ENCODE measurements around the gene RAB40B. TPM values are rescaled to one million over a fixed set of nuclear protein-coding genes. Genes with fewer than 3 reads are reported as not detected.

Gene RAB40B
- total RNA-seq, 2 experiments from 2014 or later = 21.4 to 22.1 TPM

DNA sequence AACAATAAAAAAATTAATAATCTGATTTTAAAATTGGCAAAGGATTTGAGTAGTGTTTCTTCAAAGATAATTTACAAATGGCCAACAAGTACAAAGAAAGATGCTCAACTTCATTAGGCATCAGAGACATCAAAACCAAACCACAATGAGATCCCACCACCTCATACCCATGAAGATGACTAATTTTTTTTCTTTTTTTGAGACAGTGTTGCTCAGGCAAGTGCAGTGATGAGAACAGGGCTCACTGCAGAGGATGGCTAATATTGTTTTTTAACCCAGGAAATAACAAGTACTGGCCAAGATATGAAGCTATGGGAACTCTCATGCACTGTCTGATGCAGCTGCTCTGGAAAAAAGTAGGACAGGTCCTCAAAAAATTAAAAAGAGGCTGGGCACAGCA is 65.2 kb downstream of the RAB40B start:
- Histone ChIP-seq H3K36me3 (ENCODE audit: insufficient read depth, low read length) (peaks cover 89% of the 10 kb centered on the region), H3K4me1 (ENCODE audit: insufficient read depth, low read length, poor library complexity, severe bottlenecking) (no peaks in the 10 kb centered on the region), H3K79me2 (ENCODE audit: insufficient read depth, low read depth, low read length) (peaks cover 72% of the 10 kb centered on the region), H3K27ac (ENCODE audit: low read depth, low read length, poor library complexity, severe bottlenecking) (no peak overlapping the region), H4K20me1 (ENCODE audit: insufficient read depth, low read length) (0 out of 2 replicates have a peak, but pooled peaks cover 4% of the 10 kb centered on the region), H3K9me2 (ENCODE audit: insufficient read depth, low read length) (no peaks in the 10 kb centered on the region), H3K4me2 (ENCODE audit: low read length) (no peak overlapping the region), H2AFZ (ENCODE audit: low read length) (no peak overlapping the region), H3K9me3 (ENCODE audit: low read length) (no peaks in the 10 kb centered on the region), H3K4me3 (ENCODE audit: low read depth, low read length, poor library complexity, severe bottlenecking) (no peak overlapping the region)
- ChIA-PET POLR2A (interaction anchor here (1.1 kb wide), 1 partner anchor 11 kb away, joined by 3 read pairs; no protein-coding TSS in a partner anchor), CTCF (ENCODE audit: unreplicated experiment) (no interaction called here)
- BruUV-seq (replicated peaks) = no TSS peak
- TF ChIP-seq, protein P1, sequence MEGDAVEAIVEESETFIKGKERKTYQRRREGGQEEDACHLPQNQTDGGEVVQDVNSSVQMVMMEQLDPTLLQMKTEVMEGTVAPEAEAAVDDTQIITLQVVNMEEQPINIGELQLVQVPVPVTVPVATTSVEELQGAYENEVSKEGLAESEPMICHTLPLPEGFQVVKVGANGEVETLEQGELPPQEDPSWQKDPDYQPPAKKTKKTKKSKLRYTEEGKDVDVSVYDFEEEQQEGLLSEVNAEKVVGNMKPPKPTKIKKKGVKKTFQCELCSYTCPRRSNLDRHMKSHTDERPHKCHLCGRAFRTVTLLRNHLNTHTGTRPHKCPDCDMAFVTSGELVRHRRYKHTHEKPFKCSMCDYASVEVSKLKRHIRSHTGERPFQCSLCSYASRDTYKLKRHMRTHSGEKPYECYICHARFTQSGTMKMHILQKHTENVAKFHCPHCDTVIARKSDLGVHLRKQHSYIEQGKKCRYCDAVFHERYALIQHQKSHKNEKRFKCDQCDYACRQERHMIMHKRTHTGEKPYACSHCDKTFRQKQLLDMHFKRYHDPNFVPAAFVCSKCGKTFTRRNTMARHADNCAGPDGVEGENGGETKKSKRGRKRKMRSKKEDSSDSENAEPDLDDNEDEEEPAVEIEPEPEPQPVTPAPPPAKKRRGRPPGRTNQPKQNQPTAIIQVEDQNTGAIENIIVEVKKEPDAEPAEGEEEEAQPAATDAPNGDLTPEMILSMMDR (conservative IDR thresholded peaks at IDR 0.05; ENCODE audit: low read length) = no peak
- no peak for TF ChIP-seq EZH2phosphoT487 (IDR thresholded peaks at IDR 0.05; ENCODE audit: borderline replicate concordance, low read depth, low read length)
- intact Hi-C loops (cut with micrococcal nuclease; ENCODE audit: unreplicated experiment) = no loop called here
- DNase-seq (ENCODE audit: low spot score) = no peak

DNA sequence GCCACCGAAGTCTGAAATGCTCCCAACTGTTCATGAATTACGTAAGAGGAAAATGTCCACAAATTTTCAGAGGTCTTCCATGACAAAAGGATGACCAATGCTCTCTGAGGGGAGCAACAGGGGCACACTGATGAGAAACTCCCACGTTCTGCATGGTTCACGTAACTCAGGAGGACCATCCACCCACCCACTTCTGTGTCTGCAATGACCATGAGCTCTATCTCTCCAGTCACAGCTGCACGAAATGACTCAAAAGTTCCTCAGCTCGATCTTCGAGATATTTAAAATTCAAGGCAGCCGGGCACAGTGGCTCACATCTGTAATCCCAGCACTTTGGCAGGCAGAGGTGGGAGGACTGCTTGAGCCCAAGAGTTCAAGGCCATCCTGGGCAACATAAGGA is 66.0 kb downstream of the RAB40B start:
- POLR2A ChIA-PET = interaction anchor here (0.6 to 1.1 kb wide), 2 partner anchors 10 to 29 kb away, joined by 3 read pairs; no protein-coding TSS in a partner anchor
- H3K27ac ChIP-seq (ENCODE audit: low read depth, low read length, poor library complexity, severe bottlenecking) = no peak overlapping the region
- no TSS peak for BruUV-seq (replicated peaks)
- CTCF ChIA-PET (ENCODE audit: unreplicated experiment) = no interaction called here
- no peak for TF ChIP-seq EZH2phosphoT487 (IDR thresholded peaks at IDR 0.05; ENCODE audit: borderline replicate concordance, low read depth, low read length)
- TF ChIP-seq, protein P1 (conservative IDR thresholded peaks at IDR 0.05; ENCODE audit: low read length) = no peak
- H3K4me2 ChIP-seq (ENCODE audit: low read length) = no peak overlapping the region
- H3K4me1 ChIP-seq (ENCODE audit: insufficient read depth, low read length, poor library complexity, severe bottlenecking) = no peaks in the 10 kb centered on the region
- H4K20me1 ChIP-seq (ENCODE audit: insufficient read depth, low read length) = 0 out of 2 replicates have a peak, but pooled peaks cover 4% of the 10 kb centered on the region
- no peak for DNase-seq (ENCODE audit: low spot score)
- intact Hi-C loops (cut with micrococcal nuclease; ENCODE audit: unreplicated experiment) = no loop called here
- peaks cover 90% of the 10 kb centered on the region for H3K36me3 ChIP-seq (ENCODE audit: insufficient read depth, low read length)
- no peaks in the 10 kb centered on the region for H3K9me3 ChIP-seq (ENCODE audit: low read length)
- H2AFZ ChIP-seq (ENCODE audit: low read length) = no peak overlapping the region
- H3K79me2 ChIP-seq (ENCODE audit: insufficient read depth, low read depth, low read length) = peaks cover 65% of the 10 kb centered on the region
- no peaks in the 10 kb centered on the region for H3K9me2 ChIP-seq (ENCODE audit: insufficient read depth, low read length)
- no peak overlapping the region for H3K4me3 ChIP-seq (ENCODE audit: low read depth, low read length, poor library complexity, severe bottlenecking)

DNA sequence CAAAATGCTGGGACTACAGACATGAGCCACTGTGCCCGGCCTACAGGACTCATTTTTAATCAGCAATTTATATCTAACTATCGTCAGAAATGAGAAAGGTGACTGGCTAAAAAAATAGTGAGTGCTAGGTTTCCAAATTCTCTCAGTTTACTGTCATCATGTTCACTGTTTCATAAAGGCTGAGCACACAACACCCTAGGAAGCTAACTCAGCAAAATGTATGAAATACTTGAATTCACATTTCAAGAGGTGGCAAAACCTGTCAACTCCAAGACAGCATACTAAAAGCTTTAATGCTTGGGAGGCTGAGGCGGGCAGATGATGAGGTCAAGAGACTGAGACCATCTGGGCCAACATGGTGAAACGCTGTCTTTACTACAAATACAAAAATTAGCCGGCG is 67.0 kb downstream of the RAB40B start:
- no TSS peak for BruUV-seq (replicated peaks)
- no peak overlapping the region for H3K4me3 ChIP-seq (ENCODE audit: low read depth, low read length, poor library complexity, severe bottlenecking)
- no peaks in the 10 kb centered on the region for H3K4me1 ChIP-seq (ENCODE audit: insufficient read depth, low read length, poor library complexity, severe bottlenecking)
- 0 out of 2 replicates have a peak, but pooled peaks cover 4% of the 10 kb centered on the region for H4K20me1 ChIP-seq (ENCODE audit: insufficient read depth, low read length)
- H2AFZ ChIP-seq (ENCODE audit: low read length) = no peak overlapping the region
- H3K79me2 ChIP-seq (ENCODE audit: insufficient read depth, low read depth, low read length) = peaks cover 56% of the 10 kb centered on the region
- ChIA-PET POLR2A (interaction anchor here (0.6 kb wide), 2 partner anchors 34 to 98 kb away, joined by 4 to 5 read pairs; no protein-coding TSS in a partner anchor), CTCF (ENCODE audit: unreplicated experiment) (no interaction called here)
- no peak overlapping the region for H3K4me2 ChIP-seq (ENCODE audit: low read length)
- intact Hi-C loops (cut with micrococcal nuclease; ENCODE audit: unreplicated experiment) = no loop called here
- TF ChIP-seq, protein P1 (conservative IDR thresholded peaks at IDR 0.05; ENCODE audit: low read length) = no peak
- TF ChIP-seq EZH2phosphoT487 (IDR thresholded peaks at IDR 0.05; ENCODE audit: borderline replicate concordance, low read depth, low read length) = no peak
- H3K9me3 ChIP-seq (ENCODE audit: low read length) = no peaks in the 10 kb centered on the region
- DNase-seq (ENCODE audit: low spot score) = no peak
- H3K36me3 ChIP-seq (ENCODE audit: insufficient read depth, low read length) = peaks cover 90% of the 10 kb centered on the region
- no peaks in the 10 kb centered on the region for H3K9me2 ChIP-seq (ENCODE audit: insufficient read depth, low read length)
- no peak overlapping the region for H3K27ac ChIP-seq (ENCODE audit: low read depth, low read length, poor library complexity, severe bottlenecking)

Data from OCI-LY7 (cell line).